Measurements from ENCODE around the gene ATP8B2. TPM values are rescaled to one million over a fixed set of nuclear protein-coding genes. Genes with fewer than 3 reads are reported as not detected.

Gene ATP8B2
- total RNA-seq, 1 donor from 2014 or later: 68.7 TPM

DNA sequence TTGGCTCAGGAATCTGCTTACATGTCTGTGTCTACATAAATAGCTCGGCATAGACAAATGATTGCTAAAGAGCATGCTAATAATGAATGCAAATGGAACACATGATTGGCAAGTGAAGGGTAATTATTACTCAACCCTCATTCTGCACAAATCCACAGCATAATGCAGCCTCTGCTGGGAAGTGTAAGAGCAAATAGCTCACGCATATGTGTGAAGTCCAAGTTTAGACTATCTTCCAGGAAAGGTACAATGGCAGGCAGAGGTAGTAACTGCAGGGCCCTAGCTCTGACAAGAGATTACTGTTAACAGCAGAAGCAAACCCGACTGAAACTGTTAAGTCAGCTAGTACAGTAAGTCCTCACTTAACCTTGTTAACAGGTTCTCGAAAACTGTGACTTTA lies 72.8 kb downstream of the ATP8B2 start:
- TF ChIP-seq, protein P1, sequence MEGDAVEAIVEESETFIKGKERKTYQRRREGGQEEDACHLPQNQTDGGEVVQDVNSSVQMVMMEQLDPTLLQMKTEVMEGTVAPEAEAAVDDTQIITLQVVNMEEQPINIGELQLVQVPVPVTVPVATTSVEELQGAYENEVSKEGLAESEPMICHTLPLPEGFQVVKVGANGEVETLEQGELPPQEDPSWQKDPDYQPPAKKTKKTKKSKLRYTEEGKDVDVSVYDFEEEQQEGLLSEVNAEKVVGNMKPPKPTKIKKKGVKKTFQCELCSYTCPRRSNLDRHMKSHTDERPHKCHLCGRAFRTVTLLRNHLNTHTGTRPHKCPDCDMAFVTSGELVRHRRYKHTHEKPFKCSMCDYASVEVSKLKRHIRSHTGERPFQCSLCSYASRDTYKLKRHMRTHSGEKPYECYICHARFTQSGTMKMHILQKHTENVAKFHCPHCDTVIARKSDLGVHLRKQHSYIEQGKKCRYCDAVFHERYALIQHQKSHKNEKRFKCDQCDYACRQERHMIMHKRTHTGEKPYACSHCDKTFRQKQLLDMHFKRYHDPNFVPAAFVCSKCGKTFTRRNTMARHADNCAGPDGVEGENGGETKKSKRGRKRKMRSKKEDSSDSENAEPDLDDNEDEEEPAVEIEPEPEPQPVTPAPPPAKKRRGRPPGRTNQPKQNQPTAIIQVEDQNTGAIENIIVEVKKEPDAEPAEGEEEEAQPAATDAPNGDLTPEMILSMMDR (IDR thresholded peaks at IDR 0.05; ENCODE audit: partially characterized antibody, unreplicated experiment): no peak
- Mint-ChIP-seq H3K27me3 (ENCODE audit: unreplicated experiment) (no peaks in the 10 kb centered on the region), H3K4me3 (ENCODE audit: unreplicated experiment) (no peak overlapping the region), H3K9me3 (ENCODE audit: unreplicated experiment) (peaks cover 1% of the 10 kb centered on the region), H3K27ac (ENCODE audit: unreplicated experiment) (no peak overlapping the region), H3K36me3 (ENCODE audit: unreplicated experiment) (no peaks in the 10 kb centered on the region), H3K4me1 (ENCODE audit: low read depth, unreplicated experiment) (no peaks in the 10 kb centered on the region)
- DNase-seq: no peak

DNA sequence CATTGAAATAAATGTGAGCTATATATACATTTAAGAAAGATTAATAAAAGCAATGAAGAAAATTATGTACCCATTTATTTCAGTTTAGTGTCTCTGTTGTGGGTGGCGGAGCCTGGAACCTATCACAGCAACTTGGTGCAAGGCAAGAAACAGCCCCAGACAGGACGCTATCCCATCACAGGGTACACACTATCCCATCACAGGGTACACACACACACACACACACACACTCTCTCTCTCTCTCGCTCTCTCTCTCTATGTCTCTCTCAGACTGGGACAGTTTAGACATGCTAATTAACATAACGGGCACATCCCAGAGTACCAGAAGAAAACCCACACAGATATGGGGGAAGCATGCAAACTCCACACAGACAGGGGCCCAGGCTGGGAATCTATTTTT lies 73.4 kb downstream of the ATP8B2 start:
- DNase-seq: no peak
- H3K36me3 Mint-ChIP-seq (ENCODE audit: unreplicated experiment): no peaks in the 10 kb centered on the region
- TF ChIP-seq, protein P1 (IDR thresholded peaks at IDR 0.05; ENCODE audit: partially characterized antibody, unreplicated experiment): no peak
- H3K9me3 Mint-ChIP-seq (ENCODE audit: unreplicated experiment): peaks cover 1% of the 10 kb centered on the region
- no peaks in the 10 kb centered on the region for H3K27me3 Mint-ChIP-seq (ENCODE audit: unreplicated experiment)
- no peak overlapping the region for H3K4me3 Mint-ChIP-seq (ENCODE audit: unreplicated experiment)
- no peak overlapping the region for H3K27ac Mint-ChIP-seq (ENCODE audit: unreplicated experiment)
- no peaks in the 10 kb centered on the region for H3K4me1 Mint-ChIP-seq (ENCODE audit: low read depth, unreplicated experiment)

GRCh38 chr1:154400381-154400801 lies 75.1 kb downstream of the ATP8B2 start:
- Mint-ChIP-seq H3K4me3 (ENCODE audit: unreplicated experiment) (no peak overlapping the region), H3K27ac (ENCODE audit: unreplicated experiment) (no peak overlapping the region), H3K36me3 (ENCODE audit: unreplicated experiment) (no peaks in the 10 kb centered on the region), H3K4me1 (ENCODE audit: low read depth, unreplicated experiment) (no peaks in the 10 kb centered on the region), H3K9me3 (ENCODE audit: unreplicated experiment) (peaks cover 1% of the 10 kb centered on the region), H3K27me3 (ENCODE audit: unreplicated experiment) (peaks cover 3% of the 10 kb centered on the region)
- TF ChIP-seq, protein P1 (IDR thresholded peaks at IDR 0.05; ENCODE audit: partially characterized antibody, unreplicated experiment): no peak
- DNase-seq: no peak

Other genes starting within 250 kb of the ATP8B2 start
- 0.10 TPM for gene NUP210L, start 170.5 kb upstream of the ATP8B2 start, total RNA-seq (ENCODE audit: unreplicated experiment)
- 392 TPM for gene TPM3, start 133.4 kb upstream of the ATP8B2 start, total RNA-seq (ENCODE audit: unreplicated experiment)
- not detected for gene CFAP141, start 119.2 kb upstream of the ATP8B2 start, total RNA-seq (ENCODE audit: unreplicated experiment)
- gene UBAP2L, start 104.6 kb upstream of the ATP8B2 start, total RNA-seq (ENCODE audit: unreplicated experiment): 259 TPM
- 79.1 TPM for gene HAX1, start 52.9 kb upstream of the ATP8B2 start, total RNA-seq (ENCODE audit: unreplicated experiment)
- not detected for gene AQP10, start 4.4 kb upstream of the ATP8B2 start, total RNA-seq (ENCODE audit: unreplicated experiment)
- 1.6 TPM for gene IL6R, start 79.8 kb downstream of the ATP8B2 start, total RNA-seq (ENCODE audit: unreplicated experiment)
- gene TDRD10, start 176.7 kb downstream of the ATP8B2 start, total RNA-seq (ENCODE audit: unreplicated experiment): not detected
- 0.07 TPM for gene SHE, start 176.9 kb downstream of the ATP8B2 start, total RNA-seq (ENCODE audit: unreplicated experiment)
- 80.5 TPM for gene UBE2Q1, start 233.1 kb downstream of the ATP8B2 start, total RNA-seq (ENCODE audit: unreplicated experiment)
- gene CHRNB2, start 242.3 kb downstream of the ATP8B2 start, total RNA-seq (ENCODE audit: unreplicated experiment): 44.9 TPM